ENCODE results near the gene RBM17.

Gene RBM17

GRCh38 chr10:6143181-6143580 is 54.3 kb downstream of the RBM17 start:
- Histone ChIP-seq H3K23ac (ENCODE audit: low read depth, low read length, poor library complexity) (no peak overlapping the region), H2BK5ac (ENCODE audit: low read length) (no peak overlapping the region), H3K14ac (ENCODE audit: low read length) (no peak overlapping the region), H3K4me2 (ENCODE audit: insufficient read depth, low read length, poor library complexity, severe bottlenecking) (no peak overlapping the region), H3K4me3 (ENCODE audit: low read length in 2 of 2) (no peak overlapping the region), H3K36me3 (replicated peaks in 1 of 2; ENCODE audit: control insufficient read depth in 2 of 2, insufficient read depth in 2 of 2, low read length in 2 of 2) (peaks cover 2 to 10% of the 10 kb centered on the region in 2 donors), H2BK12ac (ENCODE audit: low read length) (no peak overlapping the region), H3K4ac (ENCODE audit: low read length) (no peak overlapping the region), H4K91ac (ENCODE audit: low read depth, low read length, poor library complexity) (no peak overlapping the region), H3K27me3 (ENCODE audit: control insufficient read depth in 3 of 3, insufficient read depth in 3 of 3, low read depth in 1 of 3, low read length in 3 of 3) (peaks cover 0 to 7% (median 0%) of the 10 kb centered on the region in 3 experiments), H2BK15ac (ENCODE audit: low read length) (no peak overlapping the region), H3K9me3 (replicated peaks in 1 of 2; ENCODE audit: control insufficient read depth in 2 of 2, insufficient read depth in 1 of 2, low read depth in 1 of 2, low read length in 2 of 2) (no peaks in the 10 kb centered on the region), H2BK120ac (ENCODE audit: low read depth, low read length) (no peak overlapping the region), H3K79me1 (ENCODE audit: low read depth, low read length) (peaks cover 5% of the 10 kb centered on the region), H2AFZ (ENCODE audit: low read length) (no peak overlapping the region), H3K27ac (replicated peaks; ENCODE audit: low read length) (peak overlapping the region; percentile 35), H4K8ac (ENCODE audit: low read depth, low read length) (no peak overlapping the region), H3K18ac (ENCODE audit: low read length) (no peak overlapping the region), H3K9ac (ENCODE audit: low read depth, low read length, poor library complexity) (no peak overlapping the region), H3K4me1 (ENCODE audit: control insufficient read depth in 2 of 2, insufficient read depth in 1 of 2, low read depth in 1 of 2, low read length in 2 of 2) (peaks cover 6 to 32% of the 10 kb centered on the region in 2 donors), H2AK5ac (ENCODE audit: low read depth, low read length) (no peak overlapping the region)
- WGBS, 2 donors (ENCODE audit: extremely low coverage in 2 of 2, insufficient read length in 2 of 2, insufficient replicate concordance in 1 of 2), result no CpG with 5 or more reads among the region's 13 CpGs
- DNase-seq (ENCODE audit: low spot score), result no peak

GRCh38 chr10:6144406-6145165 is 55.8 kb downstream of the RBM17 start:
- Histone ChIP-seq H2AFZ (ENCODE audit: low read length) (peak overlapping the region; percentile 98), H3K79me1 (ENCODE audit: low read depth, low read length) (peaks cover 8% of the 10 kb centered on the region), H4K8ac (ENCODE audit: low read depth, low read length) (peak overlapping the region; percentile 86), H2BK12ac (ENCODE audit: low read length) (no peak overlapping the region), H3K4me3 (ENCODE audit: low read length in 2 of 2) (peak overlapping the region; percentile 69 to 89), H2BK15ac (ENCODE audit: low read length) (peak overlapping the region; percentile 88), H3K4me1 (ENCODE audit: control insufficient read depth in 2 of 2, insufficient read depth in 1 of 2, low read depth in 1 of 2, low read length in 2 of 2) (peaks cover 6 to 32% of the 10 kb centered on the region in 2 donors), H3K9ac (ENCODE audit: low read depth, low read length, poor library complexity) (peak overlapping the region; percentile 95), H2AK5ac (ENCODE audit: low read depth, low read length) (peak overlapping the region; percentile 64), H3K4me2 (ENCODE audit: insufficient read depth, low read length, poor library complexity, severe bottlenecking) (peak overlapping the region; percentile 89), H2BK5ac (ENCODE audit: low read length) (peak overlapping the region; percentile 67), H3K27me3 (ENCODE audit: control insufficient read depth in 3 of 3, insufficient read depth in 3 of 3, low read depth in 1 of 3, low read length in 3 of 3) (peaks cover 0 to 7% (median 0%) of the 10 kb centered on the region in 3 experiments), H2BK120ac (ENCODE audit: low read depth, low read length) (peak overlapping the region; percentile 21), H3K36me3 (replicated peaks in 1 of 2; ENCODE audit: control insufficient read depth in 2 of 2, insufficient read depth in 2 of 2, low read length in 2 of 2) (peaks cover 2 to 10% of the 10 kb centered on the region in 2 donors), H3K9me3 (replicated peaks in 1 of 2; ENCODE audit: control insufficient read depth in 2 of 2, insufficient read depth in 1 of 2, low read depth in 1 of 2, low read length in 2 of 2) (no peaks in the 10 kb centered on the region), H3K4ac (ENCODE audit: low read length) (no peak overlapping the region), H3K23ac (ENCODE audit: low read depth, low read length, poor library complexity) (peak overlapping the region; percentile 86), H3K14ac (ENCODE audit: low read length) (peak overlapping the region; percentile 84), H4K91ac (ENCODE audit: low read depth, low read length, poor library complexity) (peak overlapping the region; percentile 98), H3K27ac (replicated peaks; ENCODE audit: low read length) (no peak overlapping the region), H3K18ac (ENCODE audit: low read length) (peak overlapping the region; percentile 98)
- no CpG with 5 or more reads among the region's 81 CpGs for WGBS, 2 donors (ENCODE audit: extremely low coverage in 2 of 2, insufficient read length in 2 of 2, insufficient replicate concordance in 1 of 2)
- peak; percentile 70 for DNase-seq (ENCODE audit: low spot score)

GRCh38 chr10:6145166-6145987 is 56.5 kb downstream of the RBM17 start:
- peak overlapping the region; percentile 98 for H4K91ac ChIP-seq (ENCODE audit: low read depth, low read length, poor library complexity)
- peak overlapping the region; percentile 86 for H4K8ac ChIP-seq (ENCODE audit: low read depth, low read length)
- H2BK5ac ChIP-seq (ENCODE audit: low read length), result peak overlapping the region; percentile 67
- H3K18ac ChIP-seq (ENCODE audit: low read length), result peak overlapping the region; percentile 98
- peak overlapping the region; percentile 88 for H2BK15ac ChIP-seq (ENCODE audit: low read length)
- peaks cover 6 to 26% of the 10 kb centered on the region in 2 donors for H3K4me1 ChIP-seq (ENCODE audit: control insufficient read depth in 2 of 2, insufficient read depth in 1 of 2, low read depth in 1 of 2, low read length in 2 of 2)
- H3K27me3 ChIP-seq (ENCODE audit: control insufficient read depth in 3 of 3, insufficient read depth in 3 of 3, low read depth in 1 of 3, low read length in 3 of 3), result peaks cover 0 to 4% (median 0%) of the 10 kb centered on the region in 3 experiments
- H3K4me3 ChIP-seq (ENCODE audit: low read length in 2 of 2), result peak overlapping the region; percentile 69 to 89
- no peaks in the 10 kb centered on the region for H3K9me3 ChIP-seq (replicated peaks in 1 of 2; ENCODE audit: control insufficient read depth in 2 of 2, insufficient read depth in 1 of 2, low read depth in 1 of 2, low read length in 2 of 2)
- H3K23ac ChIP-seq (ENCODE audit: low read depth, low read length, poor library complexity), result peak overlapping the region; percentile 86
- no peak overlapping the region for H2BK12ac ChIP-seq (ENCODE audit: low read length)
- H3K4ac ChIP-seq (ENCODE audit: low read length), result no peak overlapping the region
- H2AFZ ChIP-seq (ENCODE audit: low read length), result peak overlapping the region; percentile 98
- no peak overlapping the region for H3K27ac ChIP-seq (replicated peaks; ENCODE audit: low read length)
- peak overlapping the region; percentile 21 for H2BK120ac ChIP-seq (ENCODE audit: low read depth, low read length)
- no peak for DNase-seq (ENCODE audit: low spot score)
- peaks cover 2 to 10% of the 10 kb centered on the region in 2 donors for H3K36me3 ChIP-seq (replicated peaks in 1 of 2; ENCODE audit: control insufficient read depth in 2 of 2, insufficient read depth in 2 of 2, low read length in 2 of 2)
- peak overlapping the region; percentile 89 for H3K4me2 ChIP-seq (ENCODE audit: insufficient read depth, low read length, poor library complexity, severe bottlenecking)
- peak overlapping the region; percentile 84 for H3K14ac ChIP-seq (ENCODE audit: low read length)
- H2AK5ac ChIP-seq (ENCODE audit: low read depth, low read length), result peak overlapping the region; percentile 64
- peak overlapping the region; percentile 95 for H3K9ac ChIP-seq (ENCODE audit: low read depth, low read length, poor library complexity)
- no CpG with 5 or more reads among the region's 76 CpGs for WGBS, 2 donors (ENCODE audit: extremely low coverage in 2 of 2, insufficient read length in 2 of 2, insufficient replicate concordance in 1 of 2)
- peaks cover 8% of the 10 kb centered on the region for H3K79me1 ChIP-seq (ENCODE audit: low read depth, low read length)

Data from neuronal stem cell (in vitro differentiated cells).